ENCODE measurements around the gene TEX10. TPM values are rescaled to one million over a fixed set of nuclear protein-coding genes. Genes with fewer than 3 reads are reported as not detected.

Gene TEX10
- total and polyA plus RNA-seq, 9 of the 15 experiments (the other 6 are each of a cell fraction or from before 2014, with no cell fraction given) = 27.8 to 60.0 (median 47.9) TPM

- DNase-seq (ENCODE audit: extremely low read depth in 1 of 4, low spot score in 3 of 4) (peak in 2 of 4 experiments; percentile 17 to 24), ATAC-seq (peak; percentile 23), FAIRE-seq (no peak)
- Histone ChIP-seq H3K4me2 (ENCODE audit: insufficient read depth, low read length) (peak overlapping the region; percentile 78), H3K9me1 (ENCODE audit: control insufficient read depth, insufficient read depth, low read length) (no peaks in the 10 kb centered on the region), H2AFZ (ENCODE audit: low read depth, low read length) (no peak overlapping the region), H3K36me3 (ENCODE audit: control insufficient read depth, insufficient read depth, low read length) (peaks cover 47% of the 10 kb centered on the region), H3K27me3 (ENCODE audit: control insufficient read depth in 2 of 2, insufficient read depth in 2 of 2, low read length in 2 of 2) (no peaks in the 10 kb centered on the region), H3K4me1 (replicated peaks in 1 of 2; ENCODE audit: control insufficient read depth in 2 of 2, insufficient read depth in 2 of 2, low read length in 2 of 2) (peaks cover 7 to 27% of the 10 kb centered on the region in 2 experiments; a peak in 4 of 5 replicates), H3K4me3 (peak overlapping the region; percentile 39; the same call in 1 of the 2 replicates), H3K27ac (ENCODE audit: extremely low read depth, low read depth, low read length) (no peak overlapping the region; the same call in 2 of the 3 replicates), H3K9ac (ENCODE audit: insufficient read depth in 1 of 2, low read depth in 2 of 2, low read length in 2 of 2) (peak overlapping the region in 1 of 2 experiments; percentile 59; a peak in 2 of 4 replicates), H4K20me1 (replicated peaks; ENCODE audit: control insufficient read depth, insufficient read depth, low read length) (peaks cover 27% of the 10 kb centered on the region), H3K9me3 (replicated peaks; ENCODE audit: control insufficient read depth, insufficient read depth, low read depth, low read length) (peaks cover 4% of the 10 kb centered on the region), H3K79me2 (ENCODE audit: control insufficient read depth, insufficient read depth, low read length) (peaks cover 86% of the 10 kb centered on the region)
- TF ChIP-seq SOX6 (IDR thresholded peaks at IDR 0.05) (peak; percentile 32; the same call in 1 of the 2 replicates), RBM15 (IDR thresholded peaks at IDR 0.05; ENCODE audit: insufficient read depth, low read length) (no peak), SRSF7 (optimal IDR thresholded peaks at IDR 0.05; ENCODE audit: low read depth, low read length) (no peak), KLF10 (CRISPR knock-in tag; IDR thresholded peaks at IDR 0.05) (no peak)
- TSS peak; percentile 33 for BruUV-seq (replicated peaks)
- intact Hi-C loops (cut with micrococcal nuclease) (loop anchor here (5.0 kb wide), 1 partner anchor 77 kb away; the partner anchor contains the start of gene MSANTD3), in situ Hi-C loops (cut with MboI) (no loop called here)
- POLR2A ChIA-PET = interaction anchor here (1.0 to 4.0 kb wide), 3 partner anchors 12 to 79 kb away, joined by 4 to 14 read pairs (median 7); no protein-coding TSS in a partner anchor
- 9% methylated on average over 1 of the region's 1 CpG for WGBS (ENCODE audit: insufficient coverage, low coverage, missing lambda C conversion rate)
- CTCF ChIA-PET (ENCODE audit: low intra/inter-chr PET ratio) = no interaction called here
Measured at GRCh38 chr9:100350188-100350587, 2.6 kb downstream of the TEX10 start.

GRCh38 chr9:100346836-100347235, 5.9 kb downstream of the TEX10 start:
- Histone ChIP-seq H3K4me2 (ENCODE audit: insufficient read depth, low read length) (no peak overlapping the region), H3K27ac (ENCODE audit: extremely low read depth, low read depth, low read length) (no peak overlapping the region), H4K20me1 (replicated peaks; ENCODE audit: control insufficient read depth, insufficient read depth, low read length) (peaks cover 21% of the 10 kb centered on the region), H3K36me3 (ENCODE audit: control insufficient read depth, insufficient read depth, low read length) (peaks cover 77% of the 10 kb centered on the region), H3K4me3 (no peak overlapping the region), H3K9me1 (ENCODE audit: control insufficient read depth, insufficient read depth, low read length) (no peaks in the 10 kb centered on the region), H3K9me3 (replicated peaks; ENCODE audit: control insufficient read depth, insufficient read depth, low read depth, low read length) (no peaks in the 10 kb centered on the region), H3K27me3 (ENCODE audit: control insufficient read depth in 2 of 2, insufficient read depth in 2 of 2, low read length in 2 of 2) (no peaks in the 10 kb centered on the region), H3K79me2 (ENCODE audit: control insufficient read depth, insufficient read depth, low read length) (peaks cover 98% of the 10 kb centered on the region), H2AFZ (ENCODE audit: low read depth, low read length) (no peak overlapping the region), H3K4me1 (replicated peaks in 1 of 2; ENCODE audit: control insufficient read depth in 2 of 2, insufficient read depth in 2 of 2, low read length in 2 of 2) (peaks cover 0 to 22% of the 10 kb centered on the region in 2 experiments; a peak in 3 of 5 replicates), H3K9ac (ENCODE audit: insufficient read depth in 1 of 2, low read depth in 2 of 2, low read length in 2 of 2) (no peak overlapping the region)
- ATAC-seq (no peak), FAIRE-seq (no peak), DNase-seq (ENCODE audit: extremely low read depth in 1 of 4, low spot score in 3 of 4) (no peak)
- CTCF ChIA-PET (ENCODE audit: low intra/inter-chr PET ratio) = no interaction called here
- whole genome bisulfite sequencing (ENCODE audit: insufficient coverage, low coverage, missing lambda C conversion rate) = 94% methylated on average over 3 of the region's 3 CpGs
- no TSS peak for BruUV-seq (replicated peaks)
- intact Hi-C loops (cut with micrococcal nuclease) = no loop called here
- POLR2A ChIA-PET = interaction anchor here (1.3 to 1.5 kb wide), 2 partner anchors 10 to 80 kb away, joined by 3 to 4 read pairs; partner anchors contain the start of gene MSANTD3
- in situ Hi-C loops (cut with MboI) = loop anchor here (25.0 kb wide), 1 partner anchor 240 kb away; the partner anchor contains the start of gene CAVIN4
- TF ChIP-seq ZNF778 (CRISPR knock-in tag; IDR thresholded peaks at IDR 0.05) (no peak), GATA2 (CRISPR knock-in tag; IDR thresholded peaks at IDR 0.05) (no peak), ZNF232 (CRISPR knock-in tag; IDR thresholded peaks at IDR 0.05) (no peak), NEUROD1 (IDR thresholded peaks at IDR 0.05; ENCODE audit: borderline replicate concordance, low read depth, low read length, partially characterized antibody) (no peak), RBM15 (IDR thresholded peaks at IDR 0.05; ENCODE audit: insufficient read depth, low read length) (no peak), RAD51 (IDR thresholded peaks at IDR 0.05; ENCODE audit: borderline replicate concordance, low read depth) (no peak), HIVEP1 (CRISPR knock-in tag; IDR thresholded peaks at IDR 0.05) (no peak), CBX2 (IDR thresholded peaks at IDR 0.05; ENCODE audit: insufficient read depth, low read length, poor library complexity, severe bottlenecking) (no peak), TOE1 (IDR thresholded peaks at IDR 0.05; ENCODE audit: borderline replicate concordance) (no peak), TOE1 (CRISPR knock-in tag; IDR thresholded peaks at IDR 0.05; ENCODE audit: borderline replicate concordance, low read depth) (no peak), ZNF124 (CRISPR knock-in tag; IDR thresholded peaks at IDR 0.05) (no peak), CGGBP1 (CRISPR knock-in tag; IDR thresholded peaks at IDR 0.05) (no peak), MCM7 (IDR thresholded peaks at IDR 0.05) (no peak), ELF4 (CRISPR knock-in tag; IDR thresholded peaks at IDR 0.05) (no peak)
